ENCODE data around the gene SLFNL1. TPM values are rescaled to one million over a fixed set of nuclear protein-coding genes. Genes with fewer than 3 reads are reported as not detected.

SLFNL1 gene
- total and polyA plus RNA-seq, 2 experiments from 2014 or later = 0.14 to 0.29 TPM

GRCh38 chr1:40976952-40977690 is 44.4 kb downstream of the SLFNL1 start (continued):
- TF ChIP-seq ETS1 (IDR thresholded peaks at IDR 0.05) (no peak), CTCF (conservative IDR thresholded peaks at IDR 0.05; ENCODE audit: low read depth in 2 of 2) (no peak), EZH2 (IDR thresholded peaks at IDR 0.05; ENCODE audit: low read depth, unreplicated experiment) (no peak), POLR2AphosphoS5 (IDR thresholded peaks at IDR 0.05; ENCODE audit: low read depth) (no peak), STAT1 (IDR thresholded peaks at IDR 0.05; ENCODE audit: unreplicated experiment) (no peak), ZNF114 (CRISPR knock-in tag; IDR thresholded peaks at IDR 0.05) (no peak), EZH2phosphoT487 (IDR thresholded peaks at IDR 0.05; ENCODE audit: unreplicated experiment) (no peak), NANOG (IDR thresholded peaks at IDR 0.05; ENCODE audit: borderline replicate concordance) (no peak), ZNF331 (CRISPR knock-in tag; IDR thresholded peaks at IDR 0.05; ENCODE audit: low read depth) (no peak)

GRCh38 chr1:40974945-40975344 is 46.6 kb downstream of the SLFNL1 start:
- Histone ChIP-seq H4K20me1 (replicated peaks; ENCODE audit: insufficient read depth) (no peaks in the 10 kb centered on the region), H3K4me2 (no peak overlapping the region), H3K9me2 (ENCODE audit: insufficient read depth) (no peaks in the 10 kb centered on the region), H3K4me3 (no peak overlapping the region), H3K4me1 (ENCODE audit: insufficient read depth) (peaks cover 6% of the 10 kb centered on the region; the same call in 1 of the 2 replicates), H3F3A (replicated peaks; ENCODE audit: low read depth) (no peaks in the 10 kb centered on the region), H3K36me3 (ENCODE audit: insufficient read depth) (no peaks in the 10 kb centered on the region), H3K27me3 (ENCODE audit: insufficient read depth) (no peaks in the 10 kb centered on the region), H3K27ac (ENCODE audit: low read depth) (no peak overlapping the region), H3K79me2 (replicated peaks; ENCODE audit: insufficient read depth) (no peaks in the 10 kb centered on the region), H2AFZ (peak overlapping the region; percentile 43; the same call in 1 of the 2 replicates)
- no peak overlapping the region for H3K4me3 Mint-ChIP-seq
- peaks cover 2% of the 10 kb centered on the region for H3K27me3 Mint-ChIP-seq (ENCODE audit: insufficient read depth, low read depth, poor library complexity)
- no peaks in the 10 kb centered on the region for H3K9me3 Mint-ChIP-seq
- TF ChIP-seq JUNB (IDR thresholded peaks at IDR 0.05; ENCODE audit: unreplicated experiment) = no peak
- TF ChIP-seq CTCF (conservative IDR thresholded peaks at IDR 0.05; ENCODE audit: low read depth in 2 of 2) = no peak
- no peak for TF ChIP-seq ETS1 (IDR thresholded peaks at IDR 0.05)
- no peak for TF ChIP-seq ZNF331 (CRISPR knock-in tag; IDR thresholded peaks at IDR 0.05; ENCODE audit: low read depth)
- no peak for TF ChIP-seq POLR2AphosphoS5 (IDR thresholded peaks at IDR 0.05; ENCODE audit: low read depth)
- TF ChIP-seq CREB1 (CRISPR knock-in tag; IDR thresholded peaks at IDR 0.05; ENCODE audit: low read depth) = no peak
- TF ChIP-seq REST (IDR thresholded peaks at IDR 0.05; ENCODE audit: unreplicated experiment) = no peak
- TF ChIP-seq STAT1 (IDR thresholded peaks at IDR 0.05; ENCODE audit: unreplicated experiment) = no peak
- DNase-seq (ENCODE audit: low spot score) (no peak), ATAC-seq (no peak)
- H3K4me1 Mint-ChIP-seq = peaks cover 3% of the 10 kb centered on the region; the same call in 2 of the 3 replicates
- no peak overlapping the region for H3K27ac Mint-ChIP-seq
- H3K36me3 Mint-ChIP-seq (ENCODE audit: low read depth) = no peaks in the 10 kb centered on the region; the same call in 2 of the 3 replicates

Measured in GM23338 (cell line).